Activated naive CD8-positive, alpha-beta T cell treated with anti-CD3 and anti-CD28 coated beads, Interleukin-2, amount 50 U/mL, for 24 hours (primary cell): ENCODE results near the gene LACRT.
"Not testable (repeated sequence)": the region's sequence is repeated elsewhere in the genome, so short reads cannot be mapped to it uniquely, and the experiment has no call there.

Experiments used
- ATAC-seq: fragments of 150-1000 bp; cut with Tn5 transposase; one replicate; pipeline ENCODE4 v1.10.0; 2021
- DNase-seq: peaks from one replicate; pipeline ENCODE4 v3.0.0; 2021
- H3K27ac Mint-ChIP-seq: one replicate; pipeline ENCODE4 v1.8.0; 2021; ENCODE audit warnings: mild to moderate bottlenecking, mixed read lengths
- H3K27me3 Mint-ChIP-seq: one replicate; pipeline ENCODE4 v1.8.0; 2021; ENCODE audit warnings: mixed read lengths
- H3K36me3 Mint-ChIP-seq: one replicate; pipeline ENCODE4 v1.8.0; 2021; ENCODE audit warnings: low read depth, mixed read lengths
- H3K4me1 Mint-ChIP-seq: one replicate; pipeline ENCODE4 v1.8.0; 2021; ENCODE audit warnings: mixed read lengths
- H3K4me3 Mint-ChIP-seq: one replicate; pipeline ENCODE4 v1.8.0; 2021; ENCODE audit warnings: mild to moderate bottlenecking, moderate library complexity, mixed read lengths
- H3K9me3 Mint-ChIP-seq: one replicate; pipeline ENCODE4 v1.8.0; 2021; ENCODE audit warnings: mixed read lengths

Gene LACRT

DNA sequence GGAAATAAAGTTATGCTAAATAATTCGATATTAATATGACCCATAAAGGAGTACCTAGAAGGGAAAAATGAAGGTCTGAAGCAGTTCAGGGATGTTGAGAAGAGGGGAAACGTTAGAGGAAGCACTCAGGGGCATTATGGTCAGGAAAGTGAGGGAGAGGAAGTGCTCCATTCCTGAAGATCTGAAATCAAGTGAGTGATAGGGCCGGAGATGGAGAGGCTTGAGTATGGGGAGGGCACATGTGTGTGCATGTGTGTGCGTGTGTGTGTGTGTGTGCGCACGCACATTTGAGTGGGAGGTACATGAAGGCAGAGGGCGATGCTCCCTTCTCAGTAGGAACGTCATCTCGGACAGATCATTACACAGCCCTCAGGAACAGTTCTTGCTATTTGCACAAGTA is 18.3 kb upstream of the LACRT start:
- H3K27me3 Mint-ChIP-seq: peaks cover 17% of the 10 kb centered on the region

GRCh38 chr12:54650889-54651288 is 16.2 kb upstream of the LACRT start:
- H3K4me1 Mint-ChIP-seq: peaks cover 6% of the 10 kb centered on the region
- DNase-seq: no peak
- no peaks in the 10 kb centered on the region for H3K9me3 Mint-ChIP-seq
- no peaks in the 10 kb centered on the region for H3K36me3 Mint-ChIP-seq
- H3K27ac Mint-ChIP-seq: no peak overlapping the region
- H3K4me3 Mint-ChIP-seq: no peak overlapping the region
- peaks cover 30% of the 10 kb centered on the region for H3K27me3 Mint-ChIP-seq
- ATAC-seq: no peak

More for the DNA sequence above, 18.3 kb upstream of the LACRT start:
- no peak overlapping the region for H3K27ac Mint-ChIP-seq
- no peaks in the 10 kb centered on the region for H3K4me1 Mint-ChIP-seq
- H3K36me3 Mint-ChIP-seq: no peaks in the 10 kb centered on the region
- no peak for ATAC-seq
- no peak overlapping the region for H3K4me3 Mint-ChIP-seq
- no peak for DNase-seq
- no peaks in the 10 kb centered on the region for H3K9me3 Mint-ChIP-seq

DNA sequence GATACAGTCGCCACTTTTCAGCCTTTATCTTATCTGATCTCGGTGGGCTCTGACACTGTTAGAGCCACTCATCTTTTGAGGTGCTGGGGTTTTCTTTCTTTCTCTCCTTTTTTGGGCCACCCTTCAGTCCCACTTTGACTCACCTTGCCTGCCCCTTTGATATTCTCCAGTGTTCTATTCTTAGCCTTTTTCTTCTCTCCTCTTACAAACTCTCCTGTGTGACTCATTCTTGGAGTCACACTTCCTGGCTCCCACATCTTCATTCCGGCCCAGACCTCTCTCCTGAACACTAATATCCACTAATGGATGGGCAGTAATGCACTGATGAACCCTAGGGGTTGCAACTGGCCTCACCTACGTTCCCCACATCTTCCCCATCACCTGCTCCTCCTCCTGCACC is 15.7 kb upstream of the LACRT start:
- no peak for ATAC-seq
- H3K9me3 Mint-ChIP-seq: no peaks in the 10 kb centered on the region
- H3K36me3 Mint-ChIP-seq: no peaks in the 10 kb centered on the region
- no peak for DNase-seq
- H3K27ac Mint-ChIP-seq: no peak overlapping the region
- H3K4me3 Mint-ChIP-seq: no peak overlapping the region
- peaks cover 6% of the 10 kb centered on the region for H3K4me1 Mint-ChIP-seq
- peaks cover 30% of the 10 kb centered on the region for H3K27me3 Mint-ChIP-seq

DNA sequence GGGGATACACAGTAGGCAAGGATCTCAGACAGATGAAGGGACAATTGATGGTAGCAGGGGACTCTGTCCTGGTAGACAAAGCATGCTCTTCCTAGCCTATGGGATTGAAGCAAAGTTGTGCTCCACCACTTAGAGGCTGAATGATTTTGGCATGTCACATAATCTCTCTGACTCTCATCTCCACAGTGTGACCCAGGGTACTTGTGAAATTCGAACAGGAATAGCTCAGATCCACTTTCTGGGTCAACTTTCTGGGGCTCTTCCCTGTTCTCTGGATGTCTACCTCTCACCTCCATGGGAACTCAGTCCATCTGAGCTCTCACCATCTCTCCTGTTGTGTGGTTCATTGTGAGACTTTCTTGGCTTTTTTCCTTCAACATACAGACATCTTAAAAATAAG is 15.1 kb upstream of the LACRT start:
- H3K27me3 Mint-ChIP-seq: peaks cover 28% of the 10 kb centered on the region
- H3K9me3 Mint-ChIP-seq: no peaks in the 10 kb centered on the region
- no peak for ATAC-seq
- H3K27ac Mint-ChIP-seq: no peak overlapping the region
- DNase-seq: no peak
- H3K4me1 Mint-ChIP-seq: peaks cover 6% of the 10 kb centered on the region
- no peak overlapping the region for H3K4me3 Mint-ChIP-seq
- no peaks in the 10 kb centered on the region for H3K36me3 Mint-ChIP-seq

GRCh38 chr12:54648265-54648664 is 13.6 kb upstream of the LACRT start, which contains the start of gene DCD:
Gene DCD, minus strand, starts transcription at chr12:54648365. Its CDS starts 62 bp downstream, at chr12:54648303.
- no peak within 1 kb of the TSS for H3K27ac Mint-ChIP-seq
- peaks cover 29% of the 10 kb centered on the region for H3K27me3 Mint-ChIP-seq
- no peak within 1 kb of the TSS for H3K4me3 Mint-ChIP-seq
- no peaks in the 10 kb centered on the region for H3K9me3 Mint-ChIP-seq
- DNase-seq: no peak
- no peak for ATAC-seq
- peaks cover 6% of the 10 kb centered on the region for H3K4me1 Mint-ChIP-seq
- H3K36me3 Mint-ChIP-seq: no peaks in the 10 kb centered on the region

DNA sequence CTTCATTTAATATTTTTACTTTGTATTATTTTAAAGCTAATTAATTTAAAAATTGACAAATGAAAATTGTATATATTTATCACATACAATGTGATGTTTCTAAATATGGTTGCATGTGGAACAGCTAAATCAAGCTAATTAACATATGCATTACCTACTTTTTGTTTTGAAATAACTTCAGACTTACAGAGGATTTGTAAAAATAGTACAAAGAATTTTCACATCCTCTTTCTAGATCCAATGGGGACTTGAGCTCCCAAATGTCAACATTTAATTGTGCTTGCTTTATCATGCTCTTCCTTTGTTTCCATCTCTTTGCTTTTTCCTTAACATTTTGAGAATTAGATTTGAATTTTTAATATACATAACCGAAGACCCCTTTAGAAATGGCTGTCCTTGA is 6.9 kb upstream of the LACRT start:
- peaks cover 7% of the 10 kb centered on the region for H3K4me1 Mint-ChIP-seq

DNA sequence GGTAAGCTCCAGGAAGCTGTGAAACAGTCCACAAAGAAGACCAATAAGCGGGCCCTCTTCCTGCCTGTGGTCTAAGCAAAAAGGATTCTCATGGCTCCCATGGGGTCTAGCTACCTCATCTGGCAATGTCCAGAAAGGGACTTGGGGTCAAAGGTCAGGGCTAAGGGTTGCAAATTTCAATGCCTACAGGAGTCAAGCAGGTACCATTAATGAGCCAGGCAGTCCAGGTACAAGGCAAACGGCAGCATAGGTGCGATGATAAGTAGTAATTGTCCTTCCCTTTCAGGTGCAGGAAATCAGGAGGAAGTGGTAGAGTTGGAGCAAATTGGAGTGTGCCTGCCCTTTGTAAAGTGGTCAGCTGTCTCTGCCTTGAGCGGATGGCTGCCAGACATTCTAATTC is 6.4 kb upstream of the LACRT start:
- Mint-ChIP-seq H3K36me3 (no peaks in the 10 kb centered on the region), H3K27me3 (peaks cover 3% of the 10 kb centered on the region), H3K4me1 (peaks cover 4% of the 10 kb centered on the region), H3K4me3 (no peak overlapping the region), H3K27ac (no peak overlapping the region), H3K9me3 (no peaks in the 10 kb centered on the region)
- ATAC-seq (no peak), DNase-seq (no peak)

More for the DNA sequence above, 6.9 kb upstream of the LACRT start:
- H3K4me3 Mint-ChIP-seq: no peak overlapping the region
- ATAC-seq (no peak), DNase-seq (no peak)
- H3K36me3 Mint-ChIP-seq: no peaks in the 10 kb centered on the region
- peaks cover 5% of the 10 kb centered on the region for H3K27me3 Mint-ChIP-seq
- H3K9me3 Mint-ChIP-seq: no peaks in the 10 kb centered on the region
- no peak overlapping the region for H3K27ac Mint-ChIP-seq

DNA sequence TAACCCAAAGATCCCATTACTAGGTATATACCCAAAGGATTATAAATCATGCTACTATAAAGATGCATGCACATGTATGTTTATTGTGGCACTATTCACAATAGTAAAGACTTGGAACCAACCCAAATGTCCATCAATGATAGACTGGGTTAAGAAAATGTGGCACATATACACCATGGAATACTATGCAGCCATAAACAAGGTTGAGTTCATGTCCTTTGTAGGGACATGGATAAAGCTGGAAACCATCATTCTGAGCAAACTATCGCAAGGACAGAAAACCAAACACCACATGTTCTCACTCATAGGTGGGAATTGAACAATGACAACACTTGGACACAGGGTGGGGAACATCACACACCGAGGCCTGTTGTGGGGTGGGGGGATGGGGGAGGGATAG is 4.4 kb upstream of the LACRT start:
- not testable (repeated sequence) for ATAC-seq, H3K4me1 Mint-ChIP-seq, DNase-seq, H3K27me3 Mint-ChIP-seq, H3K4me3 Mint-ChIP-seq, H3K9me3 Mint-ChIP-seq, H3K36me3 Mint-ChIP-seq, H3K27ac Mint-ChIP-seq

DNA sequence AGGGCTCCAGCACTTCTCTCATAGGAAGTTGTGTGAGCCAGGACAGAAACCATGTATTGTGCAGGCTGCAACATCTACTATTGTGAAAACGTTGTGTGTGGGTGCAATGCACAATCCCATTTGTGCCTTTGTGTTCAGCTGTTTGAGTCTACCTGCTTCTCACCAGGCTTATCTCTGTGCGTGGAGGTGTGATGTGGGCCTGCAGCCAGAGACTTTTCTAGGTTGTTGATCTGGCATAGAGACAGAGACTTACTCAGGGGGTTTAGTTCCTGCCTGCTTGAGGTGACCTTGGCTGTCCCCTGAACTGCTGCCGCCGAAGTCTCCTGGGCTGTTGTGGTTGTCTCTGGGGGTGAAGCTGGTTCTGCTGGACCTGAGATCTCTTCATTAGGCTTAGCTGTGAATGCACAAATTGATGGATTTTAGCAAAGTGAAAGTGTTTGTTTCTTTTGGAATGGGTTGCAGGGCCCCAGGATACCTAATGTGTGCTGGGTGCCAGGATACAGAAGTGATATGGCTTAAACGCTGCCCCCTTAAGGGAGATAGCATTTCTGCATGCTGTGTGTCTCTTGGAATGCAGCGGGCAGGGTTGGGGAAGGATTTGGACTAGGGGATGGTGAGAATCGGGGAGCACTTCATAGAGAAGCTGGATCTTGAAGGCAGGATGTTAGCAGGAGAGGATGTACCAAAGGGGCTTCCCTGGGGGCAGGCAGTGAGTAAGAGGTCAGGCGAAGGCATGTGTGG is 2.5 kb downstream of the LACRT start:
- H3K27ac Mint-ChIP-seq: peak overlapping the region; percentile 55
- no peak overlapping the region for H3K4me3 Mint-ChIP-seq
- ATAC-seq (peak; percentile 52), DNase-seq (no peak)
- peaks cover 26% of the 10 kb centered on the region for H3K27me3 Mint-ChIP-seq
- H3K9me3 Mint-ChIP-seq: peaks cover 6% of the 10 kb centered on the region
- peaks cover under 1% of the 10 kb centered on the region for H3K36me3 Mint-ChIP-seq
- H3K4me1 Mint-ChIP-seq: peaks cover 11% of the 10 kb centered on the region

DNA sequence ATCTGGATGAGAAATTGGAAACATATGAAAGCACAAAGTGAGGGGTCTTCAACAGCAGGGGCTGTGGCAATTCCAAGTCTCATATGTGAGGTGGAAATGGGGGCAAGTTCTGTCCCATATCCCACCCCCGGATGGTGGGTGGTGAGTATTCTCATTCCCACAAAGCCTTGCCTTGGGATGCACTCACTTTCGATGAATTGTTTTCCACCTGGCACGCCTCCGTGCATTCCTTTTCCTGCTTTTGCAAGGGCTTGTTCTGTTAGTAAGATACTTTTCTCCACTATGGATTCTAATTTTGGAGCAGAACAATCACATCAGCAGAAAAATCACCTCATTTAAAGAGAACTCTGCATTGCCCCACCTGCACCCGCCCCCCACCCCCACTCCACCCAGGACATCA is 3.1 kb downstream of the LACRT start:
- Mint-ChIP-seq H3K4me1 (peaks cover 11% of the 10 kb centered on the region), H3K27ac (no peak overlapping the region), H3K36me3 (peaks cover 4% of the 10 kb centered on the region), H3K4me3 (no peak overlapping the region), H3K9me3 (peaks cover 12% of the 10 kb centered on the region), H3K27me3 (peaks cover 31% of the 10 kb centered on the region)
- DNase-seq (no peak), ATAC-seq (no peak)

DNA sequence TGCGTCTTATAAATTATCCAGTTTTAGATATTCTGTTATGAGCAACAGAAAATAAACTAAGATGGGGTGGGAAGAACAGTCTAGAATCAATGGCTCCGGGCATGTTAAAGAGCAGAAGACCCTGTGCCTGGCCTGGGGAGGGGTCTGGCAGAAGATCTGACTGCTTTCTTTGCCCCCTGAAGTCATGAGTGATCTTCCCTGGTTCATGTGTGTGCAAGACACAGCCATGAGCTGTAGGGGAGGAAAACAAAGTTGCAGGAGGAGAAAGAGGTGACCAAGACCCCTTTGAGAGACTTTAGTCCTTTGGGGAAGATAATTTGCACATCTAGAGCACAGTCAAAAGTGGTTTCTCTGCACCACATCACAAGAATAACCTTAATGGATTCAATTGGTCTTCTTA is 4.8 kb downstream of the LACRT start:
- H3K4me3 Mint-ChIP-seq: no peak overlapping the region
- peaks cover 11% of the 10 kb centered on the region for H3K4me1 Mint-ChIP-seq
- H3K27me3 Mint-ChIP-seq: peaks cover 42% of the 10 kb centered on the region
- H3K9me3 Mint-ChIP-seq: peaks cover 13% of the 10 kb centered on the region
- ATAC-seq: no peak
- H3K27ac Mint-ChIP-seq: no peak overlapping the region
- H3K36me3 Mint-ChIP-seq: peaks cover 4% of the 10 kb centered on the region
- no peak for DNase-seq

DNA sequence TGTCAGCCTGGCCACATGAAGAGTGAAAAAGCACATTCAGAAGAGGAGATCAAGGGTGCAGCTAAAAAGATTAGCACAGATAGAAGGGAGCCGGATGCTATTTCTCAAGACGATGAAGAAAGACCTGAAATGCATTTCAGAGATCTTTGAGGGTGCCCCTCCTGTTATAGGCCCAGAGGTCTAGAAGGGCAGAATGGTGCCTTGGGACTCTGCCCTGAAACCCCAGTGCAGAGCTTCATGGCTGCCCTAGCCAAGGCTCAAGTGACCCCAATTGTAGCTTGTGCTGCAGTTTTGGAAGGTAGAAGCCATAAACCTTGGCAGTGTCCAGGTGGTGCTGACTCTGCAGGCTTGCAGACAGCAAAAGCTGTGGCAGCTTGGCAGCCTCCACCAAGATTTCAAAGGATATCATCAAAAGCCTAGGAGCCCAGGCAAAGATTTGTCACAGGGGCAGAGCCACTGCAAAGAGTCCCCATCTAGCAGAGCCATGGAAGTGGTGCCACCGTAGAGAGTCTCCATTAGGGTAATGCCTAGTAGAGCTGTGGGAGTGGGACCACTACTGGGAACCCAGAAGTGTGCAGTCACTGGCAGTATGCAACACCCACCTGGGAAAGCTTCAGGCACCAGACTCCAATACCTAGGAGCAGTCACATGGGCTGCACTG is 6.4 kb downstream of the LACRT start:
- no peak for DNase-seq
- Mint-ChIP-seq H3K9me3 (peaks cover 13% of the 10 kb centered on the region), H3K36me3 (peaks cover 4% of the 10 kb centered on the region), H3K27me3 (peaks cover 44% of the 10 kb centered on the region), H3K4me3 (no peak overlapping the region), H3K4me1 (peaks cover 11% of the 10 kb centered on the region), H3K27ac (no peak overlapping the region)
- ATAC-seq: no peak

DNA sequence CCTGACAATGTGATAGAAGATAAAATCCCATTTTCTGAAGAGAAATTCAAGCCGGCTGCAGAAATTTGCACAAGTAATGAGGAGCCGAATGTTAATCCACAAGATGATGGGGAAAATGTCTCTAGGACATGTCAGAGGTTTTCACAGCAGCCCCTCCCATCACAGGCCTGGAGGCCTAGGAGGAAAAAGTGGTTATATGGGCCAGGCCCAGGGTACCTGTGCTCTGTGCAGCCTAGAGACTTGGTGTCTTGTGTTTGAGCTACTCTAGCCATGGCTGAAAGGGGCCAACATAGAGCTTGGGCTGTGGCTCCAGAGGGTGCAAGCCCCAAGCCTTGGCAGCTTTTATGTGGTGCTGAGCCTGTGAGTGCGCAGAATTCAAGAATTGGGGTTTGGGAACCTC is 7.4 kb downstream of the LACRT start:
- Mint-ChIP-seq H3K4me1 (peaks cover 4% of the 10 kb centered on the region), H3K27ac (no peak overlapping the region), H3K36me3 (peaks cover 4% of the 10 kb centered on the region), H3K27me3 (peaks cover 54% of the 10 kb centered on the region), H3K4me3 (no peak overlapping the region), H3K9me3 (peaks cover 13% of the 10 kb centered on the region)
- ATAC-seq: no peak
- DNase-seq: no peak

- no peak overlapping the region for H3K27ac Mint-ChIP-seq
- H3K4me3 Mint-ChIP-seq: no peak overlapping the region
- DNase-seq (no peak), ATAC-seq (no peak)
- H3K9me3 Mint-ChIP-seq: peaks cover 13% of the 10 kb centered on the region
- no peaks in the 10 kb centered on the region for H3K4me1 Mint-ChIP-seq
- peaks cover 61% of the 10 kb centered on the region for H3K27me3 Mint-ChIP-seq
- peaks cover 4% of the 10 kb centered on the region for H3K36me3 Mint-ChIP-seq
These were observed 9.1 kb downstream of the LACRT start for GRCh38 chr12:54625598-54625997.
